Measurements from ENCODE around the gene SDK1.

SDK1 gene

DNA sequence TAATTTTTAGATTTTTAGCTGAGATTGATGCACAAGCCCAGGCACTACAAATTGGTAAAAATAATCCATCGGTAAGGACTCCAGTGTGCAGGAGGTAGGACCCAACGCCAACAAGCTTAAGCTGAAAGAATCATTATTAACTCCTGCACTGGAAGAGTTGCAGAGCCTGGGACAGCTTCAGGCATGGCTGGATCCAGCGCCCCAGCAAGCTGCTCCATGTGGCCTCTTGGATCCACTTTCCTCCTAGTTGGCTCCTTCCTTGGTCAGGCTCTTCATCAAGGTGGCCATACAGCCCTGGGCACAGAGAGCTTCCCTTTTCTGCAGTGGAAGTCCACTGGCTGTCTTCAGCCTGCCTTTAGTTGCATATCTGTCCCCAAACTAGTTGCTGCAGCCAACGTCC, 883.6 kb downstream of the SDK1 start:
- H3K4me3 ChIP-seq (ENCODE audit: low read length) = no peak overlapping the region
- H3K27me3 ChIP-seq (replicated peaks; ENCODE audit: control insufficient read depth, insufficient read depth, low read length) = peaks cover 3% of the 10 kb centered on the region
- H3K9me3 ChIP-seq (ENCODE audit: control insufficient read depth, low read length) = no peaks in the 10 kb centered on the region
- no peaks in the 10 kb centered on the region for H3K36me3 ChIP-seq (ENCODE audit: control insufficient read depth, insufficient read depth, low read length, severe bottlenecking)
- no peak for DNase-seq (ENCODE audit: low read depth)
- H3K9ac ChIP-seq (ENCODE audit: low read length) = no peak overlapping the region
- H3K4me1 ChIP-seq (ENCODE audit: control insufficient read depth, insufficient read depth, low read length) = peaks cover 10% of the 10 kb centered on the region

DNA sequence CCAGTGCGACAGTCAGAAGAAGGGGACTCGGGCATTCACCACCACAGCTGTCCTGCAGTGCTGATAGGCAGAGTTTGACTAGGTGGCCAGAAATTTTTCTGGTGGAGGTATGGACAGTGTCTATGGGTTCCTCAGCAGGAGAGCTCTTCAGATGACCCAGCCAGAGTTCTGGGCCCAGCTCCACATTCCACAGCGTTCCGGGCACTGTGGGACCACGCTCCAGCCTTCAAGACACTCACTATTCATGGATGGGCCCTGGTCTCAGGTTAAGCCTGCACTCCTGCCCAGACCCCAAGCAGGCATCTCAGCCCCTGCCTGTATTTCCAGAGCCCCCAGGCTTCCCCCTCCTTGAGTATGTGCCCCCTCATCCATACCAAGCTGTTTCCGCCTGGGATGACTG, 884.1 kb downstream of the SDK1 start:
- H3K4me1 ChIP-seq (ENCODE audit: control insufficient read depth, insufficient read depth, low read length) = peaks cover 10% of the 10 kb centered on the region
- no peak overlapping the region for H3K9ac ChIP-seq (ENCODE audit: low read length)

GRCh38 chr7:4185721-4186512, 884.9 kb downstream of the SDK1 start:
- Histone ChIP-seq H3K27me3 (replicated peaks; ENCODE audit: control insufficient read depth, insufficient read depth, low read length) (peaks cover 3% of the 10 kb centered on the region), H3K9ac (ENCODE audit: low read length) (no peak overlapping the region), H3K4me1 (ENCODE audit: control insufficient read depth, insufficient read depth, low read length) (peaks cover 10% of the 10 kb centered on the region), H3K4me3 (ENCODE audit: low read length) (no peak overlapping the region), H3K36me3 (ENCODE audit: control insufficient read depth, insufficient read depth, low read length, severe bottlenecking) (no peaks in the 10 kb centered on the region), H3K9me3 (ENCODE audit: control insufficient read depth, low read length) (no peaks in the 10 kb centered on the region)
- DNase-seq (ENCODE audit: low read depth) = no peak

More for the DNA sequence above, 884.1 kb downstream of the SDK1 start:
- Histone ChIP-seq H3K9me3 (ENCODE audit: control insufficient read depth, low read length) (no peaks in the 10 kb centered on the region), H3K27me3 (replicated peaks; ENCODE audit: control insufficient read depth, insufficient read depth, low read length) (peaks cover 3% of the 10 kb centered on the region), H3K36me3 (ENCODE audit: control insufficient read depth, insufficient read depth, low read length, severe bottlenecking) (no peaks in the 10 kb centered on the region), H3K4me3 (ENCODE audit: low read length) (no peak overlapping the region)
- DNase-seq (ENCODE audit: low read depth) = no peak

DNA sequence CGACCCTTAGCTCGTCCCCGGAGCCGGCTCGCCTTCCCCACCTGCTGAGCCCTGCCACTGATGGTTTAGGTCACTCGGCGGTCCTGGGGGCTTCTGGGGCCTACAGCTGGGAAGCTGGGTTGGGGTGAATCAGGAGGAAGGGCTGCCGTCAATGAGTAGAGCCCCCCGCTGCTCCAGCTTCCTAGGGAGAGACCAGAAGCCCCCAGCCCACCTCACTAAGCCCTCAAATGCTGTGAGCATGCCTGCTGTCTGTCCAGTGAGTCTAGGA, 885.4 kb downstream of the SDK1 start:
- H3K27me3 ChIP-seq (replicated peaks; ENCODE audit: control insufficient read depth, insufficient read depth, low read length) = peaks cover 3% of the 10 kb centered on the region
- H3K9ac ChIP-seq (ENCODE audit: low read length) = no peak overlapping the region

GRCh38 chr7:4188651-4189050, 887.6 kb downstream of the SDK1 start:
- Histone ChIP-seq H3K27me3 (replicated peaks; ENCODE audit: control insufficient read depth, insufficient read depth, low read length) (peaks cover 3% of the 10 kb centered on the region), H3K9me3 (ENCODE audit: control insufficient read depth, low read length) (no peaks in the 10 kb centered on the region), H3K4me1 (ENCODE audit: control insufficient read depth, insufficient read depth, low read length) (peaks cover 10% of the 10 kb centered on the region), H3K9ac (ENCODE audit: low read length) (peak overlapping the region; percentile 20), H3K4me3 (ENCODE audit: low read length) (peak overlapping the region; percentile 62), H3K36me3 (ENCODE audit: control insufficient read depth, insufficient read depth, low read length, severe bottlenecking) (no peaks in the 10 kb centered on the region)
- DNase-seq (ENCODE audit: low read depth) = no peak

More for the DNA sequence above, 885.4 kb downstream of the SDK1 start:
- H3K4me3 ChIP-seq (ENCODE audit: low read length) = no peak overlapping the region
- H3K9me3 ChIP-seq (ENCODE audit: control insufficient read depth, low read length) = no peaks in the 10 kb centered on the region
- H3K36me3 ChIP-seq (ENCODE audit: control insufficient read depth, insufficient read depth, low read length, severe bottlenecking) = no peaks in the 10 kb centered on the region
- DNase-seq (ENCODE audit: low read depth) = no peak
- H3K4me1 ChIP-seq (ENCODE audit: control insufficient read depth, insufficient read depth, low read length) = peaks cover 10% of the 10 kb centered on the region

GRCh38 chr7:4189131-4189570, 888.1 kb downstream of the SDK1 start:
- Histone ChIP-seq H3K27me3 (replicated peaks; ENCODE audit: control insufficient read depth, insufficient read depth, low read length) (peaks cover 3% of the 10 kb centered on the region), H3K4me3 (ENCODE audit: low read length) (peak overlapping the region; percentile 62), H3K9me3 (ENCODE audit: control insufficient read depth, low read length) (no peaks in the 10 kb centered on the region), H3K36me3 (ENCODE audit: control insufficient read depth, insufficient read depth, low read length, severe bottlenecking) (no peaks in the 10 kb centered on the region), H3K4me1 (ENCODE audit: control insufficient read depth, insufficient read depth, low read length) (peaks cover 10% of the 10 kb centered on the region), H3K9ac (ENCODE audit: low read length) (no peak overlapping the region)
- peak; percentile 31 for DNase-seq (ENCODE audit: low read depth)

DNA sequence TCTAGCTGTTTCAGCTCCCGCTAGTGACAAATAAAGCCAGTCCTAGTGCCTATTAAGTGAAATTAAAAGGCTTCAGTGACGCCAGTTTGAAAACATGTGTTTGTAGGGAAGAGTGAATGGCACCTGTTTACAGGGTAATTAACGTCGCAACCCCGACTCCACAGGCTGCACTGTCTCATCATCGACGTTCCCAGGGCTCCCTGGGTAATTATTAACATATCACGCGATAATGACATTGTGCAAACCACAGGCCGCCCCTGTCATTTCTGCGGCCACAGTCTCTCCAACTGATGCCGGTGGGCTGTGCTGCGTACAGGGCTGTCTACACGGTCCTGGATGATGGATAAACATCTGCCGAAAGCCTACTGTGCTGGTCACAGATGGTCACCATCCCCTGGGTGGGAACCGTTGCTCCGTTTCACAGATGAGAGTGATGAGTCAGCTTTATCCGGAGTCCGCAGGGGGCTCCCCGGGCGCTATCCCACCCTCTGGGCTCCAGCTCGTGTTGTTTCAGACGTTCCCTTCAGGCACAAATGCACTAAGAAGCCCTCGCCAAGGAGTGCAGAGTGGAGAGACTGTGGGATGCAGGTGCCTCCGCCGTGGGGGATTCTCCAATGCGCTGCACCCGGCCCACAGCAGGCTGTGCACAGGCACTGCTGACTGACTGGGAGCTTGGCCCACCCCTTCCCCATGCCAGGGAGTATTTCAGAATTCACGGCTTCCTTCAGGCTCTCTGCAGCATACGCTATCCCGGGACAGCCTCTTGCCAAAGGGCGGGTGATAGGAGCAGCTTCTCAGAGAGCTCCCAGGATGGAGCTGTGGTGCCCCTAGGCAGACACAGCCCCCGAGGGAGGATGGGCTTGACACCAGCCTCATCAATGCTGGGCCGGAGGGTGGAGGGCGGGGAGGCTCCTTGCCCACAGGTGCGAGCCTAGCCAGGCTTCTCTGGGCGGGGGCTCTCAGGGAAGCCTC, 889.2 kb downstream of the SDK1 start:
- H3K4me1 ChIP-seq (ENCODE audit: control insufficient read depth, insufficient read depth, low read length) = peaks cover 10% of the 10 kb centered on the region
- H3K9me3 ChIP-seq (ENCODE audit: control insufficient read depth, low read length) = no peaks in the 10 kb centered on the region
- H3K36me3 ChIP-seq (ENCODE audit: control insufficient read depth, insufficient read depth, low read length, severe bottlenecking) = no peaks in the 10 kb centered on the region
- H3K4me3 ChIP-seq (ENCODE audit: low read length) = no peak overlapping the region
- H3K9ac ChIP-seq (ENCODE audit: low read length) = no peak overlapping the region
- peaks cover 3% of the 10 kb centered on the region for H3K27me3 ChIP-seq (replicated peaks; ENCODE audit: control insufficient read depth, insufficient read depth, low read length)
- DNase-seq (ENCODE audit: low read depth) = no peak

DNA sequence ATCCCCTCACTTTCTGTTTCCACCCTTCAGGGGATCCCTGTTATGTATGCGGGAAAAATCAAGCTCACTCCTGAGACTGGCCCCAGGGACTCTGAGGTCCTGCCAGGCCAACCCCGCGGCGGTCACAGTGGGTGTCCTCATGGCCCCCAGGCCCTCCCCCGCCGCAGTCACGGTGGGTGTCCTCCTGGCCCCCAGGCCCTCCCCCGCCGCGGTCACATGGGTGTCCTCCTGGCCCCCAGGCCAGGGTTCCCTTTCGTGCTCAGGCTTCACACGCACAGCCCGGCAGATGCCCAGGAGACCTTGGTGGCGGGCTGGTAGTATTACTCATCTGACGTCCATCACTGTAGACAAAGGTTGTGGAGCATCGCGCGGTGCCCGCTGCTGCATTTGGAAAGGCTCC, 890.0 kb downstream of the SDK1 start:
- Histone ChIP-seq H3K4me1 (ENCODE audit: control insufficient read depth, insufficient read depth, low read length) (peaks cover 10% of the 10 kb centered on the region), H3K9ac (ENCODE audit: low read length) (no peak overlapping the region), H3K36me3 (ENCODE audit: control insufficient read depth, insufficient read depth, low read length, severe bottlenecking) (no peaks in the 10 kb centered on the region), H3K9me3 (ENCODE audit: control insufficient read depth, low read length) (no peaks in the 10 kb centered on the region), H3K27me3 (replicated peaks; ENCODE audit: control insufficient read depth, insufficient read depth, low read length) (peaks cover 3% of the 10 kb centered on the region), H3K4me3 (ENCODE audit: low read length) (no peak overlapping the region)
- DNase-seq (ENCODE audit: low read depth) = no peak

GRCh38 chr7:4191525-4191924, 890.5 kb downstream of the SDK1 start:
- no peak overlapping the region for H3K4me3 ChIP-seq (ENCODE audit: low read length)
- H3K9me3 ChIP-seq (ENCODE audit: control insufficient read depth, low read length) = no peaks in the 10 kb centered on the region
- peaks cover 10% of the 10 kb centered on the region for H3K4me1 ChIP-seq (ENCODE audit: control insufficient read depth, insufficient read depth, low read length)
- H3K27me3 ChIP-seq (replicated peaks; ENCODE audit: control insufficient read depth, insufficient read depth, low read length) = peaks cover 3% of the 10 kb centered on the region
- no peak overlapping the region for H3K9ac ChIP-seq (ENCODE audit: low read length)
- no peaks in the 10 kb centered on the region for H3K36me3 ChIP-seq (ENCODE audit: control insufficient read depth, insufficient read depth, low read length, severe bottlenecking)
- no peak for DNase-seq (ENCODE audit: low read depth)

DNA sequence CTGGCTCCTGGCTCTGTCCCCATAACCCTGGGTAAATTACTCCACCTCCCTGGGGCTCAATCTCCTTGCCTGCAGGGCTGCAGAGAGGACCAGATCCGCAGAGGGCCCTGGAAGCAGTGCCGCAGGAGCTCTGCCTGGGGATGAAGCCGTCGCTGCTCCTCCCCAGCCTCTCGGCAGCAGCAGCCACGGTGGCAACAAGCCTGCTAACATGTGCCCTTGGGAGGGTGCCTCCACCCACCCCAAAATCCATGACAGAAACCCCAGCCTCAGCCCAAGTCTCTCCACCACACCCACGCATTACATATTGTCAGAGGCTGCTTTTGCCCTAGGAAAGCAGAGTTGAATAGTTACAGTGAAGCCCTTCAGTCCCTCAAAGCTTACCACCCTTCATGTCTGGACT, 894.6 kb downstream of the SDK1 start:
- no peaks in the 10 kb centered on the region for H3K4me1 ChIP-seq (ENCODE audit: control insufficient read depth, insufficient read depth, low read length)
- no peak overlapping the region for H3K9ac ChIP-seq (ENCODE audit: low read length)
- no peaks in the 10 kb centered on the region for H3K27me3 ChIP-seq (replicated peaks; ENCODE audit: control insufficient read depth, insufficient read depth, low read length)
- peaks cover 5% of the 10 kb centered on the region for H3K9me3 ChIP-seq (ENCODE audit: control insufficient read depth, low read length)
- no peak for DNase-seq (ENCODE audit: low read depth)
- H3K36me3 ChIP-seq (ENCODE audit: control insufficient read depth, insufficient read depth, low read length, severe bottlenecking) = no peaks in the 10 kb centered on the region
- no peak overlapping the region for H3K4me3 ChIP-seq (ENCODE audit: low read length)

- peaks cover 7% of the 10 kb centered on the region for H3K9me3 ChIP-seq (ENCODE audit: control insufficient read depth, low read length)
These were observed 895.2 kb downstream of the SDK1 start for GRCh38 chr7:4196121-4196819.

More at GRCh38 chr7:4196121-4196819, 895.2 kb downstream of the SDK1 start:
- no peaks in the 10 kb centered on the region for H3K36me3 ChIP-seq (ENCODE audit: control insufficient read depth, insufficient read depth, low read length, severe bottlenecking)
- no peak overlapping the region for H3K4me3 ChIP-seq (ENCODE audit: low read length)
- H3K9ac ChIP-seq (ENCODE audit: low read length) = no peak overlapping the region
- no peaks in the 10 kb centered on the region for H3K27me3 ChIP-seq (replicated peaks; ENCODE audit: control insufficient read depth, insufficient read depth, low read length)
- H3K4me1 ChIP-seq (ENCODE audit: control insufficient read depth, insufficient read depth, low read length) = no peaks in the 10 kb centered on the region
- no peak for DNase-seq (ENCODE audit: low read depth)

Data from adipocyte (in vitro differentiated cells).